Measurements from ENCODE around the gene CBLC.

Gene CBLC

GRCh38 chr19:44796701-44797115 lies 19.0 kb downstream of the CBLC start:
- Histone ChIP-seq H3K27ac (no peak overlapping the region), H3K9ac (ENCODE audit: insufficient read length) (peak overlapping the region; percentile 23), H3K4me3 (no peak overlapping the region), H3K9me3 (ENCODE audit: low read depth, low read length) (no peaks in the 10 kb centered on the region), H3K36me3 (ENCODE audit: insufficient read depth, low read length) (no peaks in the 10 kb centered on the region)
- no peak for DNase-seq (ENCODE audit: low read depth, low spot score)
- TF ChIP-seq EZH2 (IDR thresholded peaks at IDR 0.05), result no peak
- no peak for TF ChIP-seq POLR2AphosphoS5 (IDR thresholded peaks at IDR 0.05; ENCODE audit: borderline replicate concordance, low read depth, low read length)
- no peak for TF ChIP-seq FOXP2 (optimal IDR thresholded peaks at IDR 0.05; ENCODE audit: control extremely low read depth, extremely low read length, insufficient read depth)

GRCh38 chr19:44799627-44800346 lies 22.1 kb downstream of the CBLC start:
- TF ChIP-seq EZH2 (IDR thresholded peaks at IDR 0.05) (no peak), POLR2AphosphoS5 (IDR thresholded peaks at IDR 0.05; ENCODE audit: borderline replicate concordance, low read depth, low read length) (no peak), FOXP2 (optimal IDR thresholded peaks at IDR 0.05; ENCODE audit: control extremely low read depth, extremely low read length, insufficient read depth) (no peak)
- DNase-seq (ENCODE audit: low read depth, low spot score), result no peak
- no peak overlapping the region for H3K9ac ChIP-seq (ENCODE audit: insufficient read length)
- no peak overlapping the region for H3K27ac ChIP-seq
- no peak overlapping the region for H3K4me3 ChIP-seq
- H3K36me3 ChIP-seq (ENCODE audit: insufficient read depth, low read length), result no peaks in the 10 kb centered on the region
- no peaks in the 10 kb centered on the region for H3K9me3 ChIP-seq (ENCODE audit: low read depth, low read length)

- TF ChIP-seq EZH2 (IDR thresholded peaks at IDR 0.05) (no peak), FOXP2 (optimal IDR thresholded peaks at IDR 0.05; ENCODE audit: control extremely low read depth, extremely low read length, insufficient read depth) (no peak), POLR2AphosphoS5 (IDR thresholded peaks at IDR 0.05; ENCODE audit: borderline replicate concordance, low read depth, low read length) (no peak)
- Histone ChIP-seq H3K4me3 (no peak overlapping the region), H3K27ac (no peak overlapping the region), H3K9me3 (ENCODE audit: low read depth, low read length) (no peaks in the 10 kb centered on the region), H3K9ac (ENCODE audit: insufficient read length) (no peak overlapping the region), H3K36me3 (ENCODE audit: insufficient read depth, low read length) (no peaks in the 10 kb centered on the region)
- no peak for DNase-seq (ENCODE audit: low read depth, low spot score)
Measured at GRCh38 chr19:44800461-44800860, 22.8 kb downstream of the CBLC start.

- H3K9ac ChIP-seq (ENCODE audit: insufficient read length), result no peak overlapping the region
- H3K9me3 ChIP-seq (ENCODE audit: low read depth, low read length), result no peaks in the 10 kb centered on the region
- H3K27ac ChIP-seq, result no peak overlapping the region
- TF ChIP-seq EZH2 (IDR thresholded peaks at IDR 0.05), result no peak
- no peak for TF ChIP-seq POLR2AphosphoS5 (IDR thresholded peaks at IDR 0.05; ENCODE audit: borderline replicate concordance, low read depth, low read length)
- TF ChIP-seq FOXP2 (optimal IDR thresholded peaks at IDR 0.05; ENCODE audit: control extremely low read depth, extremely low read length, insufficient read depth), result no peak
- DNase-seq (ENCODE audit: low read depth, low spot score), result no peak
- H3K4me3 ChIP-seq, result no peak overlapping the region
- H3K36me3 ChIP-seq (ENCODE audit: insufficient read depth, low read length), result no peaks in the 10 kb centered on the region
Measured at GRCh38 chr19:44803442-44804428, 26.0 kb downstream of the CBLC start.

GRCh38 chr19:44806291-44806690 lies 28.6 kb downstream of the CBLC start:
- H3K36me3 ChIP-seq (ENCODE audit: insufficient read depth, low read length), result no peaks in the 10 kb centered on the region
- TF ChIP-seq POLR2AphosphoS5 (IDR thresholded peaks at IDR 0.05; ENCODE audit: borderline replicate concordance, low read depth, low read length) (no peak), FOXP2 (optimal IDR thresholded peaks at IDR 0.05; ENCODE audit: control extremely low read depth, extremely low read length, insufficient read depth) (no peak), EZH2 (IDR thresholded peaks at IDR 0.05) (no peak)

GRCh38 chr19:44807162-44807561 lies 29.5 kb downstream of the CBLC start:
- no peaks in the 10 kb centered on the region for H3K36me3 ChIP-seq (ENCODE audit: insufficient read depth, low read length)
- no peak overlapping the region for H3K27ac ChIP-seq
- H3K9ac ChIP-seq (ENCODE audit: insufficient read length), result no peak overlapping the region
- no peak for TF ChIP-seq POLR2AphosphoS5 (IDR thresholded peaks at IDR 0.05; ENCODE audit: borderline replicate concordance, low read depth, low read length)
- TF ChIP-seq EZH2 (IDR thresholded peaks at IDR 0.05), result no peak
- no peak for TF ChIP-seq FOXP2 (optimal IDR thresholded peaks at IDR 0.05; ENCODE audit: control extremely low read depth, extremely low read length, insufficient read depth)
- H3K4me3 ChIP-seq, result no peak overlapping the region
- no peak for DNase-seq (ENCODE audit: low read depth, low spot score)
- H3K9me3 ChIP-seq (ENCODE audit: low read depth, low read length), result no peaks in the 10 kb centered on the region

More at GRCh38 chr19:44806291-44806690, 28.6 kb downstream of the CBLC start:
- H3K9me3 ChIP-seq (ENCODE audit: low read depth, low read length), result no peaks in the 10 kb centered on the region
- no peak for DNase-seq (ENCODE audit: low read depth, low spot score)
- no peak overlapping the region for H3K4me3 ChIP-seq
- no peak overlapping the region for H3K9ac ChIP-seq (ENCODE audit: insufficient read length)
- H3K27ac ChIP-seq, result no peak overlapping the region

- Histone ChIP-seq H3K36me3 (ENCODE audit: insufficient read depth, low read length) (no peaks in the 10 kb centered on the region), H3K9me3 (ENCODE audit: low read depth, low read length) (no peaks in the 10 kb centered on the region), H3K4me3 (no peak overlapping the region), H3K9ac (ENCODE audit: insufficient read length) (no peak overlapping the region), H3K27ac (no peak overlapping the region)
- no peak for DNase-seq (ENCODE audit: low read depth, low spot score)
- TF ChIP-seq EZH2 (IDR thresholded peaks at IDR 0.05), result no peak
- no peak for TF ChIP-seq POLR2AphosphoS5 (IDR thresholded peaks at IDR 0.05; ENCODE audit: borderline replicate concordance, low read depth, low read length)
- no peak for TF ChIP-seq FOXP2 (optimal IDR thresholded peaks at IDR 0.05; ENCODE audit: control extremely low read depth, extremely low read length, insufficient read depth)
Measured at GRCh38 chr19:44807652-44808462, 30.2 kb downstream of the CBLC start.

Measured in SK-N-MC (cell line).